ENCODE data around the gene PCARE. TPM values are rescaled to one million over a fixed set of nuclear protein-coding genes. Genes with fewer than 3 reads are reported as not detected.

PCARE gene
- polyA plus RNA-seq, 12 donors, result 0.04 to 0.53 (median 0.16) TPM; not detected in 2

GRCh38 chr2:29063646-29064345 lies 10.5 kb downstream of the PCARE start:
- DNase-seq, result peak; percentile 61

- DNase-seq, result no peak
These were observed 11.3 kb downstream of the PCARE start for GRCh38 chr2:29063056-29063455.

GRCh38 chr2:29062371-29062770 lies 12.0 kb downstream of the PCARE start:
- DNase-seq, result no peak

- no peak for DNase-seq
These were observed 12.7 kb downstream of the PCARE start for GRCh38 chr2:29061616-29062015.

- no peak for DNase-seq
These were observed 13.1 kb downstream of the PCARE start for GRCh38 chr2:29061176-29061575.

- DNase-seq, result no peak
These were observed 13.9 kb downstream of the PCARE start for GRCh38 chr2:29060441-29060840.

GRCh38 chr2:29059624-29060023 lies 14.7 kb downstream of the PCARE start:
- DNase-seq, result no peak

GRCh38 chr2:29057006-29057405 lies 17.3 kb downstream of the PCARE start:
- no peak for DNase-seq

DNA sequence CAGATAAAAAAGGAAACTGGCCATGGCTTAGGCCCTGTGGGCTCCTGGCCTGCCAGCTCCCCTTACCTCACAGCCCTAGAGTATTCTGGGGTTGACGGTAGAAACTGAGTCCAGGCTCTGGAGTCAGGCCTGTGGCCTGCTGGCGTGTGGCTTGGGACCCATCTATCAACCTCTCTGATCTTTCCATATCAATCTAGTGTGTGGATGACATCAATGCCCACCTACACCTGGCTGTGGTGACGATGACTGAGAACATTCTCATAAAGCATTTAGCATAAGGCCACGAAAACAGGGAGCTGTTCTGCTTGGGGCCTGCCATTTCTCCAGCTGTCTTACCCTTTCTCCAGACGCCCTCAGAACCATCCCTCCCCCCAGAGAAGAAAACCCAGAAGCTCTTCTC lies 17.9 kb downstream of the PCARE start:
- no peak for DNase-seq

DNA sequence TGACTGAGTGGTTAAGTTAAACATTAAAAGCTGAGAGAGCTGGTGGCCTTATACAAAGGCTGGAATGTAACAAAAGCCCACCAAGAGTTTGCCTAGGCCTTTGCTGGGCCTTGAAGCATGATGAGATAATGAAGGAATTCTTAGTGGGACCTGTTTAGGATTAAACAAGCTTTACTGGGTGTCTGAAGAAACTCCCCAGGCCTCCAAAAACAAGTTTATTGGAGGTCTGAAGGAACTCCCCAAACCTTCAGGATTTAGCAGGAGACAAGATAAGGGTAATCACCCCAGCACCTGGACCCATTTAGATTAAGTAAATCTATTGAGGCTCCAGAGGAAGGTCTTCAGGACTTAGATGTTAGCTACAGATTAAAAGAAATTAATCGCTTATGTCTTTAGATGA lies 18.7 kb downstream of the PCARE start:
- DNase-seq, result no peak

DNA sequence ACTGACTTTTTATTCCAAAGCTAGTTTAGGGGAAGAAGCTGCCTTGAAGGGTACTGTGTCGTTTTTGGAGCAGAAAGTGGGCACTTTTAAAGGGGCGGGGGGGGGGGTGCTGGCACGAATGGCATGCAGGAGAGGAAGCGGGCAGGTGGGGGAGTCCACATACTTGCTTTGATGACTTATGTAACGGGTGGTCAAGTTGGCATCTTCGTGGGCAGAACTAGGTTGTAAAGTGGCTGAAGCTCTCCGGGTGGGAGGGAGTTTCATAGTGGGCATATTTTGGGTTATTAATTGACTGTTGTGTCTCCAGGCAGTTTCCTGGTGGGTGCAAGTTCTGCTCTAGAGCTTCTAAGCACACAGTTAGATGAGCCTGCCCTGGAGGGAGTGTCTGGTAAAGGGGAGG lies 19.9 kb downstream of the PCARE start:
- DNase-seq, result no peak

DNA sequence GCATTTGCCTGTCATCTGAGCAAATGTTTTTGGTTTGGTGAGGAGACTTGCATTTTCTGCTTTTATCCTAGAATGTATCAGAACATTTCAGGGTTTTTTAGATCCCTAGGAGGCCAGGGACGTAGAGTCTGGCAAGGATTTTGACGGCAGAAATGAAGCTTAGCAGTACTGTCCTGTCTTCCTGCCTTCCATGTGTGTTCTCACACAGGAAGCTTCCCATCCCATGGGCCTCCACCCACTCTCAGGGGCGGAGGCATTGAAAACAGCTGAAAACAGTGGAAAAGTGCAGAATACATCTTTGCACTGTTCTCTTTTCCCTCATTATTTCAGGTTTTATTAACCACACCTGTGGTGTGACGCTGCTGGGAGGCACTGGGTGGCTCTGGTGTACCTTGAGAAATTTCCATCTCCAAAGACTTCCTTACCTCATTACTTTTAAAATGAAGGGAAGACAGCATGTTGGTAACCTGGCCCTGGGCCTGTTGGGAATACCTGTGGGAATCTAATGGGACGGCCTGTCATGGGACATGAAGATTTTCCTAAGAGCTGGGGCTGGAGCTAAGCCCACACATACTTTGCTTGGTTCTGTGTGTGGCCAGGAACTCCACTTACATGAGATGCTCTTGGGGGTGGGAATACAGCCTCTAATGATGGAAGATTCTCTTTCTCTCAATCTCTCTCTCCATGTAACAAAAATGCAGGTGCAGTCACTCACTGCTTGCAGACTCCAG lies 20.5 kb downstream of the PCARE start:
- no peak for DNase-seq

DNA sequence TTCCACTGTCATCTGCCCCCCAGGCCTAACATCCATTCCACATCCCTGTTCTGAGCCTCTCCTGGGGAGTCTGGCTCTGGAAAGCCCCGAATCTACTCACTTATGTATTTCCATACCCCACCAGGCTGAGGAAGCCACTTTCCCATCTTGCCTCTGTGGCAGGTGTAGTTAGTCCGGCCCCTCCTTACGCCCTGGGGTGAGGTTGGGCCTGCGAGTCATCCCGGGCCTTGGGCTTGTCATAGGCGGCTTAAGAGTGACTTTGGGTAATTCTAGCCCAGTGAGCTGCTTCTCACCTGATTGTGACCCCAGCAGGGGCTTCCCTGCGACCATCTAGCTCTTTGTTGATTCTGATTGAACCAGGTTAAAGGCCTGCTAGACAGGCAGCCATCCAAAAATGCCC lies 21.1 kb downstream of the PCARE start:
- DNase-seq, result no peak

DNA sequence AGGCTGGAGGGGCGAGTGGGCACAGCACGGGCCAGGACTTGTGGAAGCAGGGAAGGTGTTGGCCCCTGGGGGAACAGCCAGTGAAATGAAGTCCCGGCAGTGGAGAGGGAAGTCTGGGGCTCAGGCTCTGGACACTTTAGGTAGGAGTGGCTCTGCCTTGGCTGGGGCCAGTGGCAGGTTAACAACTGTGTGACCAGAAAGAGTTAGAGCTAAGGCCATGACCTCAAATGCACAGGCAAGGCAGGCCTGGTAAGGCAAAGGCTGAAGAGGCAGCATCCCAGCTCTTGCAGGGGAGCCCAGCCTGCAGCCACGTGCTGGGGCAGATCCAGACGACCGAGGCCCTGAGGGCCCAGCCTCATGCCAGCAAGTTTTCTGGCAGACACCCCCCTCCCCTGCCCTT lies 21.5 kb downstream of the PCARE start:
- no peak for DNase-seq

GRCh38 chr2:29051730-29052129 lies 22.6 kb downstream of the PCARE start:
- DNase-seq, result no peak

DNA sequence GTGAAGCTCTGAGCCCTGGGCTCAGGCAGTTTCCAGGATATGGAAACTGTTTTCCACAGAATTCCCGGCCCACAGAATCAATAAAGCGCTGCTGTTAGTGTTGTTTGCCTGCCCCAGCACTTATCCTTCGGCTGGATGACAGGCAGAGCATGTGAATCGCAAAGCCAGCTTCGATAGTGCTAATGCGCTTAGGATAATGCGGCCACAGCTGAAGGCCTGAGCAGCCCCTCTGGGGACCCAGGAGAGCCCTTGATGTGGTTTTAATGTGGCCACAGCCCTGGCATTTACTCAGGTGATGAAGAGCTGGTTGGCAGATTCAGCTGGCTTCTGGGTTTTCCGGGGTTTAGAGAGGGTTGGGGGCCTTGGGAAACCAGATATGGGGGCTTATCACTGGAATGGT lies 23.7 kb downstream of the PCARE start:
- no peak for DNase-seq

DNA sequence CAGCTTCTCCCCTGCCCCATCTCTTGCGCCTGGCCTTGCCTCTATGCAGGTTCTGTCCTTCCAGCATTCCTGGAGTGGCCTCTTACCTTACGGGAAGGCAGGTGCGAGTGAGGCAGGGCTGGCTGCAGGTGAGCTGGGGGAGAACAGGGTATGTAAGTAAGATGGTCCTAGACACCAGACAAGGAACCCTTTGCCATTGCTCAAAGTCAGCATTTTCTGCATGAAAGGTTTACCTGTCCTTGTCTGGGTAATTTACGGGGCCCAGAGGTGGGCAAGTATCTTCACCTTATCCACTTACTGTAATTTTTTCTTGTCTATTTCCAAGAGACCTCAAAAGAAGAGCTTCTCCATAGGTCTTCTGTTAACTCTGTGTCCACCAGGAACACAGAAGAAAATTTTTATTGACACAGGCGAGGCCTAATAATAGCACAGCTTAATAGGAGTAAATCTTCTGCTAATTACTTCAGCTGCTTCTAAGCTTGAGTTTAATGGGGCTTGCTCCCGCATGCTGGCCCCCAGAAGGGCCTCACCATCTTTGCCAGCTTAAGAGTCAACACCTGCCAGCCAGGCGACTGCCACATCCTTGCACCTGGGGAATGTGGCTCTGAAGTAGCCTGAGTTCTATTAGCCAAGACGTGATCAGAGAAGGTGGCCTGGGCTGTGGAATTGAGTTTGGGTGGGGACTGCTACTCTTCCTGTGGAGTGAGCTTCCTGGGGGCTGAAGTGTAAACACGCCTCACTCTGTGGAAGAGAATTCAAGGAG lies 27.1 kb downstream of the PCARE start:
- DNase-seq, result no peak

GRCh38 chr2:29046321-29046720 lies 28.0 kb downstream of the PCARE start:
- no peak for DNase-seq

DNA sequence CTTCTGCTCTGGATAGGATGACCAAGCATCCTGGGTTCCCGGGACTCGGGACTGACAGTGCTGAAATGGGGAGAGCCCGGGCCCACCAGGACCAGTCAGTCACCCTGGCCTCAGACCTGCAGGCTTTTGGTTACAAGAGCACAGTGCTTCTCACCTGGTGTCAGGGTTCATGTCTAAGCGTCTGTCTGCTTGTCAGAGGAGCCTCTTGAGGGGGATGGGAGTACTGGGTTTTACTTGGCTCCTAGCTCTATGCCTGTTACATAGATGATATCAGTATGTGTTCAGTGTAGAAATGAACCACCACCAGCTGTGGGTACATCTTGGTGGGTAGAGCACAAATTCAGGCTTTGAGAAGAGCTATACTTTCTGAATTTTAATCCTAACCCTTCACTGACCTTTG lies 29.9 kb downstream of the PCARE start:
- DNase-seq, result no peak

GRCh38 chr2:29042561-29043075 lies 31.7 kb downstream of the PCARE start:
- no peak for DNase-seq

DNA sequence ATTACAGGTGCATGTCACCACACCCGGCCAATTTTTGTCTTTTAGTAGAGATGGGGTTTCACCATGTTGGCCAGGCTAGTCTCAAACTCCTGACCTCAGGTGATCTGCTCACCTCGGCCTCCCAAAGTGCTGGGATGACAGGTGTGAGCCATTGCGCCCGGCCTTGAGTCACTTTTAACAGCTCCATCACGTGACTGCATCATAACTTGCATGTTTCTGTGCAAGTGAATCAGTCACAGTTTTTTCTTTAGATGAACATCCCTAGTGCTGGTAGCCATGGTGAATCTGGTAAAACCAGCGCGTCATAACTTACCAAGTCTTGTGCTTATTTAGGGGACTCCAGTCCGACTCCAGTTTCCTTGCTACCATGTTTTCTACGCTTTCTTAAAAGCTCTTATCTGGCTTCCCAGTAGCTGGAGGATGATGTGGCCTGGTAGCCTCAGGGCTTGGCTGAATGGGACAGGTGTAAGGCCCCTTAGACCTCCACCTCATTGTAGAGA lies 33.1 kb downstream of the PCARE start:
- no peak for DNase-seq

DNA sequence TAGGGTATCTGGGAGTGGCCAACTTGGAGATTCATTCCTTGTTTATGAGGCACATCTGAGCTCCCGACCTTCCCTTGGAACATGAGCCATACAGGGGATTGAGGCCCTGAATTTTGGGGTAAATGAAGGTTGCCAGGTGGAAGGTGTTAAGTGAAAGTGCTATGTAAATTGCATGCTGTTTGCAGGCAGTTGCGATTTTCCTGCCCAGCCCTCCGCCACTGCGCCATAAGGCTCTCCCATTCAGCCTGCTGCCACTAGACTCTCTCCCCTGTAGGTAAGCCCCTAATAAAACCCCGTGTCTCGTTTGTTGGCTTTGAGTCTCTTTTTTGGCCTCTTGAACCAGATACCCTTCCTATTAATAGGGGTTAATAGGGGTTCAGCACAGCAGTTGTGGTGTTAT lies 33.8 kb downstream of the PCARE start:
- DNase-seq, result no peak
